B cell (primary cell): ENCODE data around the gene GOLGA6L25.
"Not testable (repeated sequence)": the region's sequence is repeated elsewhere in the genome, so short reads cannot be mapped to it uniquely, and the experiment has no call there.

Experiments used
- EZH2 ChIP-seq: IDR thresholded peaks from 2 replicates; pipeline ENCODE4 v1.6.1; 2012; ENCODE audit warnings: borderline replicate concordance, low read depth, mild to moderate bottlenecking, moderate library complexity, low read length; ENCODE audit not compliant: insufficient read depth, poor library complexity, severe bottlenecking
- TF ChIP-seq, protein P1 (sequence below): fragments of 200-600 bp; IDR thresholded peaks from one replicate; pipeline ENCODE4 v1.8.0; 2022; ENCODE audit warnings: antibody characterized with exemption, mild to moderate bottlenecking

DNA sequence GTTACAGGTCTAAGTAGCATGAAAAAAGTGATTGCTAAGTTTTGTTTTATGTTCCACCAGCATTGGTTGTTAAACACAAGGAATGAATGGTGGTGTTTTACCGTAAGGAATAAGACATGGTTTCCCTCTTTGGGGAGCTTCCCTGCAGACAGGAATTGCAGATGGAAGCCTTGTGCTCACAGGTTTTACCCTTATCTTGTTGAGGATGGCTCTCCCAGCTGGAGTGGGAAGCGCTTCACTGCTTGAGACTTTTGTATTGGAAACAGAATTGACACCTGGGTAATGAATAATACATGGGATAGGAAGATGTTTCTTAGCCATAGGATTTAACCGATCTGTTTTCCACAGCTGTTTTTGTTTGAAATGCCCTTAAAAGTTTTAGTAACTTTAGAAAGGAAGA lies 39.0 kb downstream of the GOLGA6L25 start:
- not testable (repeated sequence) for TF ChIP-seq EZH2
- TF ChIP-seq, protein P1, sequence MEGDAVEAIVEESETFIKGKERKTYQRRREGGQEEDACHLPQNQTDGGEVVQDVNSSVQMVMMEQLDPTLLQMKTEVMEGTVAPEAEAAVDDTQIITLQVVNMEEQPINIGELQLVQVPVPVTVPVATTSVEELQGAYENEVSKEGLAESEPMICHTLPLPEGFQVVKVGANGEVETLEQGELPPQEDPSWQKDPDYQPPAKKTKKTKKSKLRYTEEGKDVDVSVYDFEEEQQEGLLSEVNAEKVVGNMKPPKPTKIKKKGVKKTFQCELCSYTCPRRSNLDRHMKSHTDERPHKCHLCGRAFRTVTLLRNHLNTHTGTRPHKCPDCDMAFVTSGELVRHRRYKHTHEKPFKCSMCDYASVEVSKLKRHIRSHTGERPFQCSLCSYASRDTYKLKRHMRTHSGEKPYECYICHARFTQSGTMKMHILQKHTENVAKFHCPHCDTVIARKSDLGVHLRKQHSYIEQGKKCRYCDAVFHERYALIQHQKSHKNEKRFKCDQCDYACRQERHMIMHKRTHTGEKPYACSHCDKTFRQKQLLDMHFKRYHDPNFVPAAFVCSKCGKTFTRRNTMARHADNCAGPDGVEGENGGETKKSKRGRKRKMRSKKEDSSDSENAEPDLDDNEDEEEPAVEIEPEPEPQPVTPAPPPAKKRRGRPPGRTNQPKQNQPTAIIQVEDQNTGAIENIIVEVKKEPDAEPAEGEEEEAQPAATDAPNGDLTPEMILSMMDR: not testable (repeated sequence)
